B cell (primary cell): Measurements from ENCODE around the gene DISP3. TPM values are rescaled to one million over a fixed set of nuclear protein-coding genes. Genes with fewer than 3 reads are reported as not detected.

Experiments
- ATAC-seq: fragments of 200-7000 bp; cut with Tn5 transposase; one replicate; pipeline ENCODE4 v1.10.0; 2021; ENCODE audit warnings: low read depth, mild to moderate bottlenecking, moderate number of reproducible peaks, moderate library complexity
- CTCF ChIA-PET: fragments of 350-600 bp; sonication (Branson Sonifier 250); formaldehyde crosslinking; loops from one replicate; lab custom pipeline; 2021; ENCODE audit warnings: antibody characterized with exemption, inconsistent platforms; lab: Charles Lee
- POLR2A ChIA-PET: fragments of 350-600 bp; sonication (Branson Sonifier 250); formaldehyde crosslinking; loops from one replicate; lab custom pipeline; 2021; ENCODE audit warnings: antibody characterized with exemption; lab: Charles Lee
- DNase-seq: peaks from one replicate; pipeline ENCODE4 v3.0.0; 2013
- H2AFZ ChIP-seq: 2 replicates; pipeline ENCODE4 v1.6.1; 2012; ENCODE audit warnings: mild to moderate bottlenecking, low read depth, low read length; ENCODE audit not compliant: insufficient read depth, poor library complexity, severe bottlenecking
- H3K27ac ChIP-seq, 2 donors: 1 replicate in 1 of 2; 2 replicates in 1 of 2; pipeline ENCODE4 v1.5.1; 2012 to 2013; ENCODE audit warnings: low read length in 2 of 2, mild to moderate bottlenecking in 2 of 2, moderate library complexity in 1 of 2
- H3K27me3 ChIP-seq, 4 experiments: fragments of 200-600 bp in 1 of 4; sonication (generic) in 1 of 4; replicated peaks in 1 of 4; 1 replicate in 2 of 4; 2 replicates in 2 of 4; pipeline versions ENCODE4 v1.6.1 to v1.7.0; 2013 to 2016; ENCODE audit warnings: low read length in 3 of 4, mild to moderate bottlenecking in 2 of 4, mixed read lengths in 1 of 4, moderate library complexity in 1 of 4; ENCODE audit not compliant: insufficient read depth in 4 of 4, control insufficient read depth in 3 of 4; ENCODE audit errors: control extremely low read depth in 1 of 4
- H3K36me3 ChIP-seq, 2 experiments: replicated peaks in 1 of 2; 1 replicate in 1 of 2; 2 replicates in 1 of 2; pipeline versions ENCODE4 v1.6.1 to v1.7.1; 2013; ENCODE audit warnings: low read length in 1 of 2; ENCODE audit not compliant: insufficient read depth in 2 of 2, control insufficient read depth in 1 of 2; ENCODE audit errors: control extremely low read depth in 1 of 2, extremely low read depth in 1 of 2
- H3K4me1 ChIP-seq, 2 donors: fragments of 200-600 bp in 1 of 2; sonication (generic) in 1 of 2; 1 replicate in 1 of 2; 2 replicates in 1 of 2; pipeline versions ENCODE4 v1.5.1 to v1.6.1; 2013 to 2017; ENCODE audit warnings: low read length in 2 of 2; ENCODE audit not compliant: control insufficient read depth in 2 of 2, insufficient read depth in 2 of 2
- H3K4me2 ChIP-seq: replicated peaks from 2 replicates; pipeline ENCODE3; 2012; ENCODE audit warnings: mild to moderate bottlenecking, low read depth, low read length; ENCODE audit not compliant: poor library complexity, severe bottlenecking
- H3K4me3 ChIP-seq, 5 experiments: fragments of 200-600 bp in 1 of 5; sonication (generic) in 1 of 5; 1 replicate in 3 of 5; 2 replicates in 2 of 5; pipeline versions ENCODE4 v1.5.1 to v1.7.0; 2011 to 2016; ENCODE audit warnings: low read length in 4 of 5, mild to moderate bottlenecking in 4 of 5, low read depth in 2 of 5, control low read depth in 1 of 5, moderate library complexity in 1 of 5; ENCODE audit not compliant: insufficient read depth in 1 of 5; ENCODE audit errors: control extremely low read depth in 1 of 5, extremely low read depth in 1 of 5
- H3K79me2 ChIP-seq: fragments of 200-600 bp; sonication (generic); one replicate; pipeline ENCODE4 v1.6.0; 2016; ENCODE audit warnings: low read length; ENCODE audit not compliant: control insufficient read depth, insufficient read depth
- H3K9ac ChIP-seq: fragments of 200-600 bp; sonication (generic); 2 replicates; pipeline ENCODE4 v1.6.1; 2017; ENCODE audit warnings: mild to moderate bottlenecking, low read length, moderate library complexity
- H3K9me3 ChIP-seq, 3 donors: one replicate each; pipeline versions ENCODE4 v1.6.1 to v1.7.1; 2013; ENCODE audit warnings: low read length in 2 of 3; ENCODE audit not compliant: control insufficient read depth in 2 of 3, insufficient read depth in 1 of 3; ENCODE audit errors: control extremely low read depth in 1 of 3
- H4K20me1 ChIP-seq: 2 replicates; pipeline ENCODE4 v1.6.0; 2012; ENCODE audit warnings: mild to moderate bottlenecking, low read length; ENCODE audit not compliant: insufficient read depth, control insufficient read depth, poor library complexity, severe bottlenecking
- H3K27ac Mint-ChIP-seq: one replicate; pipeline ENCODE4 v1.8.0; 2021; ENCODE audit warnings: mixed read lengths
- H3K27me3 Mint-ChIP-seq: one replicate; pipeline ENCODE4 v1.8.0; 2021; ENCODE audit warnings: mixed read lengths
- H3K4me1 Mint-ChIP-seq: one replicate; pipeline ENCODE4 v1.8.0; 2021; ENCODE audit warnings: mixed read lengths
- H3K4me3 Mint-ChIP-seq: one replicate; pipeline ENCODE4 v1.8.0; 2021; ENCODE audit warnings: mixed read lengths
- H3K9me3 Mint-ChIP-seq: one replicate; pipeline ENCODE4 v1.8.0; 2022; ENCODE audit warnings: mixed read lengths; ENCODE audit not compliant: insufficient read depth
- CTCF ChIP-seq: fragments of 200-600 bp; IDR thresholded peaks from one replicate; pipeline ENCODE4 v1.8.0; 2022; ENCODE audit warnings: antibody characterized with exemption, mild to moderate bottlenecking
- EZH2 ChIP-seq: IDR thresholded peaks from 2 replicates; pipeline ENCODE4 v1.6.1; 2012; ENCODE audit warnings: borderline replicate concordance, low read depth, mild to moderate bottlenecking, moderate library complexity, low read length; ENCODE audit not compliant: insufficient read depth, poor library complexity, severe bottlenecking
- WGBS: methylation state at CpG from one replicate; pipeline ENCODE4 v1.1.5; 2013; ENCODE audit warnings: missing lambda C conversion rate; ENCODE audit not compliant: insufficient coverage; 5-methylcytosine and 5-hydroxymethylcytosine counted together
- intact Hi-C: fragments of 100-400 bp; cut with micrococcal nuclease; formaldehyde crosslinking; loops from one replicate; pipeline ENCODE4 v1.10.0; 2022
- polyA plus RNA-seq: library from polyadenylated mRNA; depleted of rRNA; stranded (reverse); fragments of >200 nt; gene quantifications from 2 replicates; pipeline ENCODE4 v1.2.3, GENCODE V29; 2012
- total RNA-seq, 2 donors: library from RNA; stranded (reverse); fragments of 120-200 nt in 1 of 2; gene quantifications; 1 replicate in 1 of 2; 2 replicates in 1 of 2; pipeline versions ENCODE4 v1.2.3 to v1.2.4, GENCODE V29; 2013 to 2022

The DISP3 gene
- total and polyA plus RNA-seq, 2 donors (not counting 1 experiment from before 2014, with no cell fraction given), result 0.25 to 1.6 TPM

- H3K27ac ChIP-seq, result no peak overlapping the region
- H3K9ac ChIP-seq, result no peak overlapping the region
- ChIA-PET POLR2A (interaction anchor here (0.7 kb wide), 1 partner anchor 1317 kb away, joined by 6 read pairs; no protein-coding TSS in a partner anchor), CTCF (no interaction called here)
- DNase-seq (no peak), ATAC-seq (no peak)
- H3K36me3 ChIP-seq, result no peaks in the 10 kb centered on the region
- Mint-ChIP-seq H3K27ac (no peak overlapping the region), H3K4me1 (peaks cover 13% of the 10 kb centered on the region), H3K27me3 (peaks cover 56% of the 10 kb centered on the region), H3K4me3 (peak overlapping the region; percentile 56), H3K9me3 (peaks cover 3% of the 10 kb centered on the region)
- H2AFZ ChIP-seq, result no peak overlapping the region
- no peak overlapping the region for H3K4me3 ChIP-seq
- WGBS, result 49% methylated on average over 4 of the region's 4 CpGs
- TF ChIP-seq EZH2, result no peak
- TF ChIP-seq CTCF, result no peak
- no peaks in the 10 kb centered on the region for H4K20me1 ChIP-seq
- H3K79me2 ChIP-seq, result no peaks in the 10 kb centered on the region
- H3K4me2 ChIP-seq, result no peak overlapping the region
- peaks cover 0 to 21% (median 0%) of the 10 kb centered on the region in 3 donors for H3K9me3 ChIP-seq
- intact Hi-C loops, result no loop called here
- H3K27me3 ChIP-seq, result peaks cover 0 to 52% (median 14%) of the 10 kb centered on the region in 4 experiments
- H3K4me1 ChIP-seq, result peaks cover 15 to 16% of the 10 kb centered on the region in 2 donors
Measured at GRCh38 chr1:11481019-11481418, 2.1 kb downstream of the DISP3 start.

- peaks cover 0 to 21% (median 0%) of the 10 kb centered on the region in 3 donors for H3K9me3 ChIP-seq
- Mint-ChIP-seq H3K27ac (no peak overlapping the region), H3K9me3 (peaks cover 3% of the 10 kb centered on the region), H3K27me3 (peaks cover 62% of the 10 kb centered on the region), H3K4me1 (peaks cover 13% of the 10 kb centered on the region), H3K4me3 (no peak overlapping the region)
- no peak overlapping the region for H3K4me2 ChIP-seq
- no peak overlapping the region for H3K4me3 ChIP-seq
- no peaks in the 10 kb centered on the region for H3K79me2 ChIP-seq
- H3K4me1 ChIP-seq, result peaks cover 15 to 16% of the 10 kb centered on the region in 2 donors
- intact Hi-C loops, result no loop called here
- no peaks in the 10 kb centered on the region for H4K20me1 ChIP-seq
- TF ChIP-seq CTCF (no peak), EZH2 (no peak)
- peaks cover 0 to 47% (median 14%) of the 10 kb centered on the region in 4 experiments for H3K27me3 ChIP-seq
- no peak overlapping the region for H3K9ac ChIP-seq
- POLR2A ChIA-PET, result no interaction called here
- DNase-seq (no peak), ATAC-seq (no peak)
- H3K27ac ChIP-seq, result no peak overlapping the region
- CTCF ChIA-PET, result interaction anchor here (0.5 kb wide), 1 partner anchor 1356 kb away, joined by 3 read pairs; no protein-coding TSS in a partner anchor
- H2AFZ ChIP-seq, result no peak overlapping the region
- no peaks in the 10 kb centered on the region for H3K36me3 ChIP-seq
Measured at GRCh38 chr1:11482198-11482597, 3.2 kb downstream of the DISP3 start.
